ENCODE measurements around the gene EIPR1. TPM values are rescaled to one million over a fixed set of nuclear protein-coding genes. Genes with fewer than 3 reads are reported as not detected.

The EIPR1 gene
- total RNA-seq, 4 donors from 2014 or later: 13.8 to 19.0 (median 15.3) TPM

DNA sequence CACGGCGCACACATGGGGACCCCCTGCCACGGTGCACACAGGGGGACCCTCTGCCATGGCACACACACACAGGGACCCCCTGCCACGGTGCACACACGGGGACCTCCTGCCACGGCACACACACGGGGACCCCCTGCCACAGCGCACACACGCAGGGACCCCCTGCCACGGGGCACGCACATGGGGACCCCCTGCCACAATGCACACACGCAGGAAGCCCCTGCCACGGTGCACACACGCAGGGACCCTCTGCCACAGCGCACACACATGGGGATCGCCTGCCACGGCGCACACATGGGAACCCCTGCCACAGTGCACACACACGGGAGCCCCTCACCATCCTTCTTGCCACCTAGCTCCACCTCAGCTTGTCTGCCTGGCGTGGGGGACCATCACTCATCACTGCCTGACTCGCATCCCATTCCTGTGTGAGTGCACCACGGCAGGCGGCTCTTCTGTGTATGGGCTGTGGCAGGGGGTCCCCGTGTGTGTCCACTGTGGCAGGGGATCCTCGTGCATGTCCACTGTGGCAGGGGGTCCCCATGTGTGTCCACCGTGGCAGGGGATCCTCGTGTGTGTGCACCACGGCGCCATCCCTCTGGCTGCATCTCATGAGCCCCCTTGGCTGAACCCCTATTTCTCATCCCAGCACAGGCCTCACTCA lies 206.7 kb downstream of the EIPR1 start:
- H3K9me3 ChIP-seq: no peaks in the 10 kb centered on the region
- no peak overlapping the region for H3K27ac ChIP-seq (replicated peaks in 1 of 4)
- no peak overlapping the region for H3K4me3 ChIP-seq
- 93% methylated on average over 21 of the region's 29 CpGs for WGBS
- DNase-seq (ENCODE audit: extremely low spot score): no peak
- TF ChIP-seq EP300 (IDR thresholded peaks at IDR 0.05) (no peak), POLR2AphosphoS5 (IDR thresholded peaks at IDR 0.05) (no peak), POLR2A (IDR thresholded peaks at IDR 0.05; ENCODE audit: low read depth) (no peak)
- TF ChIP-seq, protein P1, sequence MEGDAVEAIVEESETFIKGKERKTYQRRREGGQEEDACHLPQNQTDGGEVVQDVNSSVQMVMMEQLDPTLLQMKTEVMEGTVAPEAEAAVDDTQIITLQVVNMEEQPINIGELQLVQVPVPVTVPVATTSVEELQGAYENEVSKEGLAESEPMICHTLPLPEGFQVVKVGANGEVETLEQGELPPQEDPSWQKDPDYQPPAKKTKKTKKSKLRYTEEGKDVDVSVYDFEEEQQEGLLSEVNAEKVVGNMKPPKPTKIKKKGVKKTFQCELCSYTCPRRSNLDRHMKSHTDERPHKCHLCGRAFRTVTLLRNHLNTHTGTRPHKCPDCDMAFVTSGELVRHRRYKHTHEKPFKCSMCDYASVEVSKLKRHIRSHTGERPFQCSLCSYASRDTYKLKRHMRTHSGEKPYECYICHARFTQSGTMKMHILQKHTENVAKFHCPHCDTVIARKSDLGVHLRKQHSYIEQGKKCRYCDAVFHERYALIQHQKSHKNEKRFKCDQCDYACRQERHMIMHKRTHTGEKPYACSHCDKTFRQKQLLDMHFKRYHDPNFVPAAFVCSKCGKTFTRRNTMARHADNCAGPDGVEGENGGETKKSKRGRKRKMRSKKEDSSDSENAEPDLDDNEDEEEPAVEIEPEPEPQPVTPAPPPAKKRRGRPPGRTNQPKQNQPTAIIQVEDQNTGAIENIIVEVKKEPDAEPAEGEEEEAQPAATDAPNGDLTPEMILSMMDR (IDR thresholded peaks at IDR 0.05): no peak
- intact Hi-C loops (cut with DNase I): no loop called here
- no peaks in the 10 kb centered on the region for H3K4me1 ChIP-seq
- peaks cover 0 to 38% (median 18%) of the 10 kb centered on the region in 4 donors for H3K36me3 ChIP-seq
- H3K27me3 ChIP-seq: no peaks in the 10 kb centered on the region

DNA sequence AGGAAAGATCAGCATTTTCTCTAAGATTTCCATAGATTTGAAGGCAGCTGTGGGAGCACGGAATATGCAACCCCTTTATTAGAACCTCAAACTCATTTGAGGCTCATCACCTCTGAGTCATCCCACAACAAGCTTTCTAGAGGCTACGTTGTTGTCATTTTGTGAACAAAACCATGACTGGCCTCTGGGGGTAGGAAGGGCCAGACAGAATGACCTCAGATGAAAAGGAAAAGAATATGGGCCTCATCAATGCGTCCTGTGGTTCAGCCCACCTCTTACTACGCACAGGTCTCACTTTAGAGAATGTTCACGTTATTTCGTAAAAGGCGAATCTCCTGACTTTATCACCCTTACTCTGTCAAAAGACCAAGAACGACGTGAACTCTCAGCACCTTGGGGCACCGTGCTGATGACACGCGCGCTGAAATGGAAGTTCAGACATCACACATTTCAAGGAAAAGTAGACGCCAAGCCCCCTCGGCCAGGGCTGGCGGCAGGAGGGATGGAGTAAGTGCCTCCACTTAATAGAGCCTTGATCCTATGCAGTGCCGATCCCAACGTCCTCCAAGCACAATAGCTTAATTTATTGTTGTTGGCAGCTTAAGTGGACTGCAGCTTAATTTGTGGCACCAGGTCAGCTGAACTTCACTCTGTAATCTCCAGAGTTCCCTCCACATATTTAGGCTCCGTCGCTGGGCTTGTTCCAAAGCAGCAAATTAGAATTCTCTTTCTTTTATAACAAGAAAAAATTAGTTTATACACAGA lies 208.3 kb downstream of the EIPR1 start:
- TF ChIP-seq, protein P1 (IDR thresholded peaks at IDR 0.05): no peak
- TF ChIP-seq POLR2AphosphoS5 (IDR thresholded peaks at IDR 0.05): no peak
- no peaks in the 10 kb centered on the region for H3K4me1 ChIP-seq
- no peak overlapping the region for H3K27ac ChIP-seq (replicated peaks in 1 of 4)
- H3K4me3 ChIP-seq: no peak overlapping the region
- intact Hi-C loops (cut with DNase I): no loop called here
- H3K9me3 ChIP-seq: peaks cover 0 to 9% (median 3%) of the 10 kb centered on the region in 4 donors
- no peak for DNase-seq (ENCODE audit: extremely low spot score)
- H3K27me3 ChIP-seq: no peaks in the 10 kb centered on the region
- 81% methylated on average over 20 of the region's 20 CpGs for WGBS
- H3K36me3 ChIP-seq: peaks cover 0 to 28% (median 12%) of the 10 kb centered on the region in 4 donors

DNA sequence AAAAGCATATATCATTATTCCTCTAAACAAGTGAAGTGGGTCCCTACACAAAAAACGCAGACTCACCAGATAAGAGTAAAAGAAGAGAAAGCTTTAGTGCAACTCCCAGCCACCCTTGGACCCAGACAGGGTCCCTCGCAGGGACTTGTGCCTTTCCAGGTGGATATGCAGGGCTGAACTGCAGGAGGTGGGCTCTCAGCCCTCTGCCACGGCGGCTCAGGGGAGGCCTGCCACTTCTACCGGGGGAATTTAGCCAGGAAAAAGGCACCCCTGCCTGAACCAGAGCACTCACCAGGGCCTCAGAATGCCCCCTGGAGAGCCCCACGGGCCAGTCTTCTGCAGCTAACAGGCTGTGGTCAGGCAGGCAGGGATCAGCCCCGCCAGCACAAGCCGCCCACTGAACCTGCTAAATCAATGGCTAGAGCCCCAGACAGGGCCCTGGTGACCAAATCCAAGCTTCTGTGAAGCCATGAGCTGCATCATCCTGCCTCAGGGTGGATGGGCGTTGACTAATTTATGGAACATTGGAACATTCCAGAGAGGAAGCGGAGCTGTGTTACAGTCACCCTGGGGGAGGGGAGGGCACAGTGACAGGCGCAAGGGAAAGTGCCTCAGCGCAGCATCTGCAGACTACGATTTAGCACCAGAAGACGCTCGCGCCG lies 209.3 kb downstream of the EIPR1 start:
- H3K27ac ChIP-seq (replicated peaks in 1 of 4): no peak overlapping the region
- intact Hi-C loops (cut with DNase I): no loop called here
- H3K4me1 ChIP-seq: no peaks in the 10 kb centered on the region
- WGBS: 88% methylated on average over 15 of the region's 17 CpGs
- H3K9me3 ChIP-seq: peaks cover 0 to 18% (median 10%) of the 10 kb centered on the region in 4 donors
- H3K4me3 ChIP-seq: no peak overlapping the region
- DNase-seq (ENCODE audit: extremely low spot score): no peak
- H3K36me3 ChIP-seq: peaks cover 0 to 24% (median 11%) of the 10 kb centered on the region in 4 donors
- no peaks in the 10 kb centered on the region for H3K27me3 ChIP-seq
- TF ChIP-seq POLR2AphosphoS5 (IDR thresholded peaks at IDR 0.05) (no peak), POLR2A (IDR thresholded peaks at IDR 0.05; ENCODE audit: low read depth) (no peak), EP300 (IDR thresholded peaks at IDR 0.05) (no peak)
- TF ChIP-seq, protein P1 (IDR thresholded peaks at IDR 0.05): no peak

DNA sequence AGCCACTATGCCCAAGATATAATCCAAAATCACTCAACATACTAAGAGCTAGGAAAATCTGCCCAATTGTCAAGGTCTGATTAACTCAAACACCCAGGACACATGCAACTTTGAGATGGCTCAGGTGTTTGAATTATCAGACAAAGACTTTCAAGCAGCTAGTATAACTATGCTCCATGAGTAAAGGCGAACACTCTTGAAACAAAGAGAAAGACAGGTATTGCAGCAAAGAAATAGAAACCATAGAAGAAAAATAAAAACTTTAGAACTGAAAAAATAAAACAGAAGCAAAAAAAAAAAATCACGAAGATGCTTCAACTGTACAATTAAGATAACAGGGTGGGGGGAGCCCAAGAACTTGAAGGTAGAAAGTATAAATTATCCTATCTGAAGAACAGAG lies 214.2 kb downstream of the EIPR1 start:
- Histone ChIP-seq H3K4me3 (no peak overlapping the region), H3K27me3 (no peaks in the 10 kb centered on the region), H3K9me3 (peaks cover 0 to 29% (median 22%) of the 10 kb centered on the region in 4 donors), H3K4me1 (no peaks in the 10 kb centered on the region), H3K27ac (replicated peaks in 1 of 4) (no peak overlapping the region), H3K36me3 (no peaks in the 10 kb centered on the region)
- 91% methylated on average over 2 of the region's 2 CpGs for WGBS
- no peak for TF ChIP-seq POLR2A (IDR thresholded peaks at IDR 0.05; ENCODE audit: low read depth)
- no peak for TF ChIP-seq EP300 (IDR thresholded peaks at IDR 0.05)
- TF ChIP-seq, protein P1 (IDR thresholded peaks at IDR 0.05): no peak
- TF ChIP-seq POLR2AphosphoS5 (IDR thresholded peaks at IDR 0.05): no peak
- intact Hi-C loops (cut with DNase I): no loop called here
- no peak for DNase-seq (ENCODE audit: extremely low spot score)

Measured in esophagus muscularis mucosa (tissue), 4 donors.